GM23338 (cell line): ENCODE measurements around the gene ZBTB7C. TPM values are rescaled to one million over a fixed set of nuclear protein-coding genes. Genes with fewer than 3 reads are reported as not detected.

Source experiments
- ATAC-seq: fragments of 200-7000 bp; cut with Tn5 transposase; 3 replicates; pipeline ENCODE4 v1.9.1; 2020
- DNase-seq: peaks from one replicate; pipeline ENCODE4 v3.0.0-alpha.2; 2015; ENCODE audit warnings: low spot score
- H2AFZ ChIP-seq: fragments of 200-600 bp; sonication (generic); 2 replicates; pipeline ENCODE4 v1.8.0; 2016; ENCODE audit warnings: antibody characterized with exemption, mild to moderate bottlenecking, moderate library complexity
- H3F3A ChIP-seq: fragments of 200-600 bp; sonication (generic); replicated peaks from 2 replicates; pipeline ENCODE4 v1.8.0; 2017; ENCODE audit warnings: antibody characterized with exemption, mixed run types, low read depth
- H3K27ac ChIP-seq: fragments of 200-600 bp; sonication (generic); 2 replicates; pipeline ENCODE4 v1.6.1; 2016; ENCODE audit warnings: low read depth
- H3K27me3 ChIP-seq: fragments of 200-600 bp; sonication (generic); 2 replicates; pipeline ENCODE4 v1.8.0; 2016; ENCODE audit warnings: mild to moderate bottlenecking, mixed run types, moderate library complexity; ENCODE audit not compliant: insufficient read depth
- H3K36me3 ChIP-seq: fragments of 200-600 bp; sonication (generic); 2 replicates; pipeline ENCODE4 v1.8.0; 2016; ENCODE audit warnings: mild to moderate bottlenecking; ENCODE audit not compliant: insufficient read depth
- H3K4me1 ChIP-seq: fragments of 200-600 bp; sonication (generic); 2 replicates; pipeline ENCODE4 v1.8.0; 2016; ENCODE audit warnings: mild to moderate bottlenecking, moderate library complexity; ENCODE audit not compliant: insufficient read depth
- H3K4me2 ChIP-seq: fragments of 200-600 bp; sonication (generic); 2 replicates; pipeline ENCODE4 v1.7.1; 2017; ENCODE audit warnings: mixed run types
- H3K4me3 ChIP-seq: fragments of 200-600 bp; sonication (generic); 2 replicates; pipeline ENCODE4 v1.6.1; 2016; ENCODE audit warnings: mixed run types
- H3K79me2 ChIP-seq: fragments of 200-600 bp; sonication (generic); replicated peaks from 2 replicates; pipeline ENCODE4 v1.8.0; 2017; ENCODE audit warnings: mild to moderate bottlenecking; ENCODE audit not compliant: insufficient read depth
- H3K9me2 ChIP-seq: fragments of 200-600 bp; sonication (generic); 2 replicates; pipeline ENCODE4 v1.8.0; 2017; ENCODE audit not compliant: insufficient read depth
- H4K20me1 ChIP-seq: fragments of 200-600 bp; sonication (generic); replicated peaks from 2 replicates; pipeline ENCODE4 v1.8.0; 2017; ENCODE audit warnings: mild to moderate bottlenecking; ENCODE audit not compliant: insufficient read depth
- H3K27ac Mint-ChIP-seq: 2 replicates; pipeline ENCODE4 v1.8.0; 2020; ENCODE audit warnings: inconsistent platforms, mild to moderate bottlenecking, moderate library complexity, mixed read lengths
- H3K27me3 Mint-ChIP-seq: 3 replicates; pipeline ENCODE4 v1.8.0; 2022; ENCODE audit warnings: low read depth, mild to moderate bottlenecking, moderate library complexity, mixed read lengths, inconsistent platforms; ENCODE audit not compliant: insufficient read depth, poor library complexity
- H3K36me3 Mint-ChIP-seq: 3 replicates; pipeline ENCODE4 v1.8.0; 2021; ENCODE audit warnings: low read depth, mild to moderate bottlenecking, inconsistent platforms, moderate library complexity, mixed read lengths
- H3K4me1 Mint-ChIP-seq: 3 replicates; pipeline ENCODE4 v1.8.0; 2020; ENCODE audit warnings: mild to moderate bottlenecking, inconsistent platforms, mixed read lengths
- H3K4me3 Mint-ChIP-seq: 3 replicates; pipeline ENCODE4 v1.8.0; 2021; ENCODE audit warnings: moderate library complexity, mild to moderate bottlenecking, inconsistent platforms, mixed read lengths
- H3K9me3 Mint-ChIP-seq: 3 replicates; pipeline ENCODE4 v1.8.0; 2020; ENCODE audit warnings: moderate library complexity, mild to moderate bottlenecking, inconsistent platforms, mixed read lengths
- EZH2 ChIP-seq: fragments of 200-600 bp; sonication (generic); IDR thresholded peaks from one replicate; pipeline ENCODE4 v1.8.0; 2017; ENCODE audit warnings: antibody characterized with exemption, mild to moderate bottlenecking, low read depth; ENCODE audit not compliant: unreplicated experiment
- JUNB ChIP-seq: IDR thresholded peaks from one replicate; pipeline ENCODE4 v1.6.1; 2016; ENCODE audit warnings: antibody characterized with exemption; ENCODE audit not compliant: unreplicated experiment
- NANOG ChIP-seq: IDR thresholded peaks from 2 replicates; pipeline ENCODE4 v1.6.1; 2016; ENCODE audit warnings: antibody characterized with exemption, borderline replicate concordance
- POLR2AphosphoS5 ChIP-seq: IDR thresholded peaks from 2 replicates; pipeline ENCODE4 v1.6.1; 2016; ENCODE audit warnings: antibody characterized with exemption, low read depth
- STAT1 ChIP-seq: IDR thresholded peaks from one replicate; pipeline ENCODE4 v1.6.1; 2016; ENCODE audit warnings: antibody characterized with exemption; ENCODE audit not compliant: unreplicated experiment
- polyA plus RNA-seq: library from polyadenylated mRNA; unstranded; fragments of >200 nt; fragmentation: Nextera tagmentation; extraction: Ambion mirVana; gene quantifications from 2 replicates; pipeline ENCODE4 v1.2.1, GENCODE V29; 2016
- total RNA-seq: library from RNA; depleted of rRNA; stranded (reverse); fragments of >200 nt; shearing (Covaris generic); gene quantifications from 2 replicates; pipeline ENCODE4 v1.2.3, GENCODE V29; 2014
- TF ChIP-seq, protein P1 (sequence below): IDR thresholded peaks from 2 replicates; pipeline ENCODE4 v1.6.1; 2016; ENCODE audit warnings: antibody characterized with exemption
- TF ChIP-seq, protein P2 (sequence below): fragments of 250-450 bp; sonication (Bioruptor Pico); IDR thresholded peaks from 2 replicates; pipeline ENCODE4 v1.5.0; 2020; ENCODE audit warnings: mild to moderate bottlenecking, moderate library complexity
- TF ChIP-seq, protein P3 (sequence below), 2 experiments: fragments of 200-600 bp in 1 of 2; sonication (generic) in 1 of 2; conservative IDR thresholded peaks; 2 replicates each; pipeline versions ENCODE4 v1.5.1 to v1.6.1; 2016 to 2017; ENCODE audit warnings: antibody characterized with exemption in 2 of 2, low read depth in 2 of 2, mild to moderate bottlenecking in 2 of 2, moderate library complexity in 1 of 2
- TF ChIP-seq, protein P4 (sequence below): IDR thresholded peaks from one replicate; pipeline ENCODE4 v1.6.1; 2018; ENCODE audit warnings: antibody characterized with exemption; ENCODE audit not compliant: unreplicated experiment

ZBTB7C gene
- total and polyA plus RNA-seq, 2 experiments from 2014 or later, result 0.03 to 0.14 TPM

DNA sequence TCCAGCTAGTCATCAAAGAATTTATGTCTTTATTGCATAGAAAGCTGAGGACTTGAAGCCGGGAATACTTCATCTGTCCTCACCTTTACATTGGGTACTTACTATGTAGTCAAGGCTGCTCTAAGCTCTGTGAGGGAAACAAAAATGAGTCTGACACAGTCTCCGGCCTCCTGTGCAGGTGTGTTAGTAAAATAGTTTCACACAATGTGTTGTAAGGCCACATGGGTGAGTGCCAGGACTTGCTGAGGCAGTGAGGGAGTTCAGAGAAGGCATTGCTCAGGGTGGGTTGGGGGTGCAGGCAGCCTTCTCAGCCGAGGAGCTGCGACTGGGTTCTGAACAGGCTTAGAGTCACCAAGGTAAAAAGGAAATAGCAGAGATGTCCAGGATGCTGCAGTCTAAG lies 424.2 kb downstream of the ZBTB7C start:
- Mint-ChIP-seq H3K9me3 (peaks cover 2% of the 10 kb centered on the region; the same call in 2 of the 3 replicates), H3K36me3 (no peaks in the 10 kb centered on the region; the same call in 2 of the 3 replicates), H3K4me3 (no peak overlapping the region), H3K27ac (no peak overlapping the region; the same call in 1 of the 2 replicates), H3K4me1 (peaks cover 23% of the 10 kb centered on the region), H3K27me3 (peaks cover 6% of the 10 kb centered on the region)
- Histone ChIP-seq H4K20me1 (no peaks in the 10 kb centered on the region), H2AFZ (no peak overlapping the region), H3K36me3 (no peaks in the 10 kb centered on the region), H3K4me3 (no peak overlapping the region), H3K4me2 (no peak overlapping the region), H3K27ac (no peak overlapping the region), H3K4me1 (peaks cover 17% of the 10 kb centered on the region; the same call in 1 of the 2 replicates), H3K9me2 (no peaks in the 10 kb centered on the region), H3K27me3 (no peaks in the 10 kb centered on the region), H3K79me2 (no peaks in the 10 kb centered on the region), H3F3A (no peaks in the 10 kb centered on the region)
- DNase-seq (no peak), ATAC-seq (no peak)
- TF ChIP-seq, protein P1, sequence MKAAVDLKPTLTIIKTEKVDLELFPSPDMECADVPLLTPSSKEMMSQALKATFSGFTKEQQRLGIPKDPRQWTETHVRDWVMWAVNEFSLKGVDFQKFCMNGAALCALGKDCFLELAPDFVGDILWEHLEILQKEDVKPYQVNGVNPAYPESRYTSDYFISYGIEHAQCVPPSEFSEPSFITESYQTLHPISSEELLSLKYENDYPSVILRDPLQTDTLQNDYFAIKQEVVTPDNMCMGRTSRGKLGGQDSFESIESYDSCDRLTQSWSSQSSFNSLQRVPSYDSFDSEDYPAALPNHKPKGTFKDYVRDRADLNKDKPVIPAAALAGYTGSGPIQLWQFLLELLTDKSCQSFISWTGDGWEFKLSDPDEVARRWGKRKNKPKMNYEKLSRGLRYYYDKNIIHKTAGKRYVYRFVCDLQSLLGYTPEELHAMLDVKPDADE, result no peak
- no peak for TF ChIP-seq JUNB

DNA sequence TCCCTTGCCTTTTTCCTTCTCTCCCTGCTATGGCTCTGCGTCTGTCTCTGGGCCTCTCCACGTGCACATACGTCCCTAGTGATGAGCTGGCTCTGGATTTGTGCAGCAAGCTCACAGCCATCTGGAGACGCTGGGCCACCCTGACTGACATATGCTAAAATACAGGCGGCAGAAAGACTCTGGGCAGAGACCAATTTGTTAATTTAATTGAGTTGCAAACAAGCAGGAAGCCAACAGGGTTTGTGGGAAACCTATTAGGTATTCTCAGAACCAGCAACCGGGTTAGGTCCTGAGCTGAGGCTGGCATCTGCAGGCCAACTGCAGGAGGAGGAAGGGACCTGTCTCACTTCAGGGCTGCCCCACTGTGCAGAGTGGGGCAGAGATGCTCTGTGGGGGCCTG lies 425.2 kb downstream of the ZBTB7C start:
- Histone ChIP-seq H3K4me1 (peaks cover 17% of the 10 kb centered on the region; the same call in 1 of the 2 replicates), H3F3A (no peaks in the 10 kb centered on the region), H3K27ac (no peak overlapping the region), H3K4me2 (peak overlapping the region; percentile 62), H2AFZ (peak overlapping the region; percentile 95), H3K79me2 (no peaks in the 10 kb centered on the region), H3K36me3 (no peaks in the 10 kb centered on the region), H3K27me3 (no peaks in the 10 kb centered on the region), H3K9me2 (no peaks in the 10 kb centered on the region), H3K4me3 (no peak overlapping the region), H4K20me1 (no peaks in the 10 kb centered on the region)
- Mint-ChIP-seq H3K27me3 (peaks cover 6% of the 10 kb centered on the region), H3K36me3 (no peaks in the 10 kb centered on the region; the same call in 2 of the 3 replicates), H3K27ac (no peak overlapping the region), H3K9me3 (peaks cover 2% of the 10 kb centered on the region; the same call in 2 of the 3 replicates), H3K4me3 (no peak overlapping the region), H3K4me1 (peaks cover 24% of the 10 kb centered on the region)
- DNase-seq (no peak), ATAC-seq (no peak)
- TF ChIP-seq, protein P2, sequence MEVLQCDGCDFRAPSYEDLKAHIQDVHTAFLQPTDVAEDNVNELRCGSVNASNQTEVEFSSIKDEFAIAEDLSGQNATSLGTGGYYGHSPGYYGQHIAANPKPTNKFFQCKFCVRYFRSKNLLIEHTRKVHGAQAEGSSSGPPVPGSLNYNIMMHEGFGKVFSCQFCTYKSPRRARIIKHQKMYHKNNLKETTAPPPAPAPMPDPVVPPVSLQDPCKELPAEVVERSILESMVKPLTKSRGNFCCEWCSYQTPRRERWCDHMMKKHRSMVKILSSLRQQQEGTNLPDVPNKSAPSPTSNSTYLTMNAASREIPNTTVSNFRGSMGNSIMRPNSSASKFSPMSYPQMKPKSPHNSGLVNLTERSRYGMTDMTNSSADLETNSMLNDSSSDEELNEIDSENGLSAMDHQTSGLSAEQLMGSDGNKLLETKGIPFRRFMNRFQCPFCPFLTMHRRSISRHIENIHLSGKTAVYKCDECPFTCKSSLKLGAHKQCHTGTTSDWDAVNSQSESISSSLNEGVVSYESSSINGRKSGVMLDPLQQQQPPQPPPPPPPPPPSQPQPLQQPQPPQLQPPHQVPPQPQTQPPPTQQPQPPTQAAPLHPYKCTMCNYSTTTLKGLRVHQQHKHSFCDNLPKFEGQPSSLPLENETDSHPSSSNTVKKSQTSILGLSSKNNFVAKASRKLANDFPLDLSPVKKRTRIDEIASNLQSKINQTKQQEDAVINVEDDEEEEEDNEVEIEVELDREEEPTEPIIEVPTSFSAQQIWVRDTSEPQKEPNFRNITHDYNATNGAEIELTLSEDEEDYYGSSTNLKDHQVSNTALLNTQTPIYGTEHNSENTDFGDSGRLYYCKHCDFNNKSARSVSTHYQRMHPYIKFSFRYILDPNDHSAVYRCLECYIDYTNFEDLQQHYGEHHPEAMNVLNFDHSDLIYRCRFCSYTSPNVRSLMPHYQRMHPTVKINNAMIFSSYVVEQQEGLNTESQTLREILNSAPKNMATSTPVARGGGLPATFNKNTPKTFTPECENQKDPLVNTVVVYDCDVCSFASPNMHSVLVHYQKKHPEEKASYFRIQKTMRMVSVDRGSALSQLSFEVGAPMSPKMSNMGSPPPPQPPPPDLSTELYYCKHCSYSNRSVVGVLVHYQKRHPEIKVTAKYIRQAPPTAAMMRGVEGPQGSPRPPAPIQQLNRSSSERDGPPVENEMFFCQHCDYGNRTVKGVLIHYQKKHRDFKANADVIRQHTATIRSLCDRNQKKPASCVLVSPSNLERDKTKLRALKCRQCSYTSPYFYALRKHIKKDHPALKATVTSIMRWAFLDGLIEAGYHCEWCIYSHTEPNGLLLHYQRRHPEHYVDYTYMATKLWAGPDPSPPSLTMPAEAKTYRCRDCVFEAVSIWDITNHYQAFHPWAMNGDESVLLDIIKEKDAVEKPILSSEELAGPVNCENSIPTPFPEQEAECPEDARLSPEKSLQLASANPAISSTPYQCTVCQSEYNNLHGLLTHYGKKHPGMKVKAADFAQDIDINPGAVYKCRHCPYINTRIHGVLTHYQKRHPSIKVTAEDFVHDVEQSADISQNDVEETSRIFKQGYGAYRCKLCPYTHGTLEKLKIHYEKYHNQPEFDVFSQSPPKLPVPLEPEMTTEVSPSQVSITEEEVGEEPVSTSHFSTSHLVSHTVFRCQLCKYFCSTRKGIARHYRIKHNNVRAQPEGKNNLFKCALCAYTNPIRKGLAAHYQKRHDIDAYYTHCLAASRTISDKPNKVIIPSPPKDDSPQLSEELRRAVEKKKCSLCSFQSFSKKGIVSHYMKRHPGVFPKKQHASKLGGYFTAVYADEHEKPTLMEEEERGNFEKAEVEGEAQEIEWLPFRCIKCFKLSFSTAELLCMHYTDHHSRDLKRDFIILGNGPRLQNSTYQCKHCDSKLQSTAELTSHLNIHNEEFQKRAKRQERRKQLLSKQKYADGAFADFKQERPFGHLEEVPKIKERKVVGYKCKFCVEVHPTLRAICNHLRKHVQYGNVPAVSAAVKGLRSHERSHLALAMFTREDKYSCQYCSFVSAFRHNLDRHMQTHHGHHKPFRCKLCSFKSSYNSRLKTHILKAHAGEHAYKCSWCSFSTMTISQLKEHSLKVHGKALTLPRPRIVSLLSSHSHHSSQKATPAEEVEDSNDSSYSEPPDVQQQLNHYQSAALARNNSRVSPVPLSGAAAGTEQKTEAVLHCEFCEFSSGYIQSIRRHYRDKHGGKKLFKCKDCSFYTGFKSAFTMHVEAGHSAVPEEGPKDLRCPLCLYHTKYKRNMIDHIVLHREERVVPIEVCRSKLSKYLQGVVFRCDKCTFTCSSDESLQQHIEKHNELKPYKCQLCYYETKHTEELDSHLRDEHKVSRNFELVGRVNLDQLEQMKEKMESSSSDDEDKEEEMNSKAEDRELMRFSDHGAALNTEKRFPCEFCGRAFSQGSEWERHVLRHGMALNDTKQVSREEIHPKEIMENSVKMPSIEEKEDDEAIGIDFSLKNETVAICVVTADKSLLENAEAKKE, result no peak
- no peak for TF ChIP-seq NANOG
- TF ChIP-seq JUNB, result no peak
- no peak for TF ChIP-seq EZH2
- TF ChIP-seq, protein P3, sequence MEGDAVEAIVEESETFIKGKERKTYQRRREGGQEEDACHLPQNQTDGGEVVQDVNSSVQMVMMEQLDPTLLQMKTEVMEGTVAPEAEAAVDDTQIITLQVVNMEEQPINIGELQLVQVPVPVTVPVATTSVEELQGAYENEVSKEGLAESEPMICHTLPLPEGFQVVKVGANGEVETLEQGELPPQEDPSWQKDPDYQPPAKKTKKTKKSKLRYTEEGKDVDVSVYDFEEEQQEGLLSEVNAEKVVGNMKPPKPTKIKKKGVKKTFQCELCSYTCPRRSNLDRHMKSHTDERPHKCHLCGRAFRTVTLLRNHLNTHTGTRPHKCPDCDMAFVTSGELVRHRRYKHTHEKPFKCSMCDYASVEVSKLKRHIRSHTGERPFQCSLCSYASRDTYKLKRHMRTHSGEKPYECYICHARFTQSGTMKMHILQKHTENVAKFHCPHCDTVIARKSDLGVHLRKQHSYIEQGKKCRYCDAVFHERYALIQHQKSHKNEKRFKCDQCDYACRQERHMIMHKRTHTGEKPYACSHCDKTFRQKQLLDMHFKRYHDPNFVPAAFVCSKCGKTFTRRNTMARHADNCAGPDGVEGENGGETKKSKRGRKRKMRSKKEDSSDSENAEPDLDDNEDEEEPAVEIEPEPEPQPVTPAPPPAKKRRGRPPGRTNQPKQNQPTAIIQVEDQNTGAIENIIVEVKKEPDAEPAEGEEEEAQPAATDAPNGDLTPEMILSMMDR (conservative IDR thresholded peaks at IDR 0.05; ENCODE audit: low read depth in 2 of 2), result no peak
- TF ChIP-seq POLR2AphosphoS5, result no peak
- no peak for TF ChIP-seq STAT1
- TF ChIP-seq, protein P4, sequence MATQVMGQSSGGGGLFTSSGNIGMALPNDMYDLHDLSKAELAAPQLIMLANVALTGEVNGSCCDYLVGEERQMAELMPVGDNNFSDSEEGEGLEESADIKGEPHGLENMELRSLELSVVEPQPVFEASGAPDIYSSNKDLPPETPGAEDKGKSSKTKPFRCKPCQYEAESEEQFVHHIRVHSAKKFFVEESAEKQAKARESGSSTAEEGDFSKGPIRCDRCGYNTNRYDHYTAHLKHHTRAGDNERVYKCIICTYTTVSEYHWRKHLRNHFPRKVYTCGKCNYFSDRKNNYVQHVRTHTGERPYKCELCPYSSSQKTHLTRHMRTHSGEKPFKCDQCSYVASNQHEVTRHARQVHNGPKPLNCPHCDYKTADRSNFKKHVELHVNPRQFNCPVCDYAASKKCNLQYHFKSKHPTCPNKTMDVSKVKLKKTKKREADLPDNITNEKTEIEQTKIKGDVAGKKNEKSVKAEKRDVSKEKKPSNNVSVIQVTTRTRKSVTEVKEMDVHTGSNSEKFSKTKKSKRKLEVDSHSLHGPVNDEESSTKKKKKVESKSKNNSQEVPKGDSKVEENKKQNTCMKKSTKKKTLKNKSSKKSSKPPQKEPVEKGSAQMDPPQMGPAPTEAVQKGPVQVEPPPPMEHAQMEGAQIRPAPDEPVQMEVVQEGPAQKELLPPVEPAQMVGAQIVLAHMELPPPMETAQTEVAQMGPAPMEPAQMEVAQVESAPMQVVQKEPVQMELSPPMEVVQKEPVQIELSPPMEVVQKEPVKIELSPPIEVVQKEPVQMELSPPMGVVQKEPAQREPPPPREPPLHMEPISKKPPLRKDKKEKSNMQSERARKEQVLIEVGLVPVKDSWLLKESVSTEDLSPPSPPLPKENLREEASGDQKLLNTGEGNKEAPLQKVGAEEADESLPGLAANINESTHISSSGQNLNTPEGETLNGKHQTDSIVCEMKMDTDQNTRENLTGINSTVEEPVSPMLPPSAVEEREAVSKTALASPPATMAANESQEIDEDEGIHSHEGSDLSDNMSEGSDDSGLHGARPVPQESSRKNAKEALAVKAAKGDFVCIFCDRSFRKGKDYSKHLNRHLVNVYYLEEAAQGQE, result no peak
